Measurements from ENCODE around the gene DRC7. TPM values are rescaled to one million over a fixed set of nuclear protein-coding genes. Genes with fewer than 3 reads are reported as not detected.
A peak's percentile ranks its signal among the peaks of the same experiment; 100 is the strongest.

The DRC7 gene
- total and polyA plus RNA-seq, 10 of the 15 experiments (the other 5 are each of a cell fraction or from before 2014, with no cell fraction given) = 0.06 to 0.49 (median 0.14) TPM; not detected in 4

- Histone ChIP-seq H3K27me3 (replicated peaks in 1 of 2; ENCODE audit: control insufficient read depth in 2 of 2, insufficient read depth in 2 of 2, low read length in 1 of 2) (peaks cover 4 to 5% of the 10 kb centered on the region in 2 experiments), H3K27ac (ENCODE audit: control insufficient read depth, insufficient read depth) (no peak overlapping the region), H3K36me3 (ENCODE audit: control insufficient read depth in 2 of 2, insufficient read depth in 2 of 2, low read length in 1 of 2) (no peaks in the 10 kb centered on the region), H3K9me3 (replicated peaks; ENCODE audit: control insufficient read depth, insufficient read depth, low read length) (no peaks in the 10 kb centered on the region), H3K9ac (ENCODE audit: control insufficient read depth, insufficient read depth, low read length) (no peak overlapping the region), H2AFZ (ENCODE audit: control insufficient read depth, low read depth, low read length) (no peak overlapping the region), H4K20me1 (ENCODE audit: control insufficient read depth, insufficient read depth) (no peaks in the 10 kb centered on the region), H3K4me3 (no peak overlapping the region), H3K4me1 (ENCODE audit: control insufficient read depth, insufficient read depth, low read length) (no peaks in the 10 kb centered on the region), H3K4me2 (ENCODE audit: control insufficient read depth, insufficient read depth) (no peak overlapping the region), H3K79me2 (ENCODE audit: control insufficient read depth, insufficient read depth, low read length) (no peaks in the 10 kb centered on the region)
- intact Hi-C loops (cut with micrococcal nuclease; ENCODE audit: unreplicated experiment) (no loop called here), in situ Hi-C loops (cut with MboI) (no loop called here)
- ChIA-PET CTCF (no interaction called here), SMC1A (ENCODE audit: uncharacterized antibody, unreplicated experiment) (no interaction called here), POLR2A (no interaction called here), RAD21 (ENCODE audit: unreplicated experiment) (interaction anchor here (0.6 kb wide), 1 partner anchor 67 kb away, joined by 3 read pairs; no protein-coding TSS in a partner anchor)
- DNase-seq (ENCODE audit: low read depth, low spot score) = no peak
- no TSS peak for BruUV-seq (replicated peaks)
- peak; percentile 68 for ATAC-seq
- WGBS (ENCODE audit: insufficient coverage, insufficient replicate concordance, low lambda C conversion rate, missing lambda C conversion rate) = 41% methylated on average over 17 of the region's 17 CpGs
- TF ChIP-seq NR2F1 (conservative IDR thresholded peaks at IDR 0.05) = peak; percentile 62
- TF ChIP-seq CTCF (IDR thresholded peaks at IDR 0.05 in 2 of 3, conservative IDR thresholded peaks at IDR 0.05 in 1 of 3; ENCODE audit: control insufficient read depth in 2 of 3, extremely low read depth in 1 of 3, insufficient read depth in 1 of 3, low read depth in 3 of 3, low read length in 3 of 3) = 0 out of 6 replicates have a peak, but pooled peaks of 2 of the 3 experiments have one; percentile 4 to 29
- peak; percentile 48; the same call in 1 of the 2 replicates for TF ChIP-seq IKZF1 (conservative IDR thresholded peaks at IDR 0.05)
- no peak for TF ChIP-seq HSF1 (IDR thresholded peaks at IDR 0.05; ENCODE audit: low read depth, low read length)
- no peak for FAIRE-seq
Observed at GRCh38 chr16:57667526-57668262, 26.9 kb upstream of the DRC7 start.
